Activated naive CD8-positive, alpha-beta T cell (primary cell): ENCODE data around the gene CACNG6.

Source experiments
- H3K27ac Mint-ChIP-seq: one replicate; pipeline ENCODE4 v1.8.0; 2021; ENCODE audit warnings: mixed read lengths
- H3K27me3 Mint-ChIP-seq: one replicate; pipeline ENCODE4 v1.8.0; 2021; ENCODE audit warnings: mixed read lengths
- H3K36me3 Mint-ChIP-seq: one replicate; pipeline ENCODE4 v1.8.0; 2021; ENCODE audit warnings: mixed read lengths
- H3K4me1 Mint-ChIP-seq: one replicate; pipeline ENCODE4 v1.8.0; 2021; ENCODE audit warnings: low read depth, mixed read lengths
- H3K4me3 Mint-ChIP-seq: one replicate; pipeline ENCODE4 v1.8.0; 2021; ENCODE audit warnings: mild to moderate bottlenecking, mixed read lengths
- H3K9me3 Mint-ChIP-seq: one replicate; pipeline ENCODE4 v1.8.0; 2021; ENCODE audit warnings: low read depth, mixed read lengths

CACNG6 gene

DNA sequence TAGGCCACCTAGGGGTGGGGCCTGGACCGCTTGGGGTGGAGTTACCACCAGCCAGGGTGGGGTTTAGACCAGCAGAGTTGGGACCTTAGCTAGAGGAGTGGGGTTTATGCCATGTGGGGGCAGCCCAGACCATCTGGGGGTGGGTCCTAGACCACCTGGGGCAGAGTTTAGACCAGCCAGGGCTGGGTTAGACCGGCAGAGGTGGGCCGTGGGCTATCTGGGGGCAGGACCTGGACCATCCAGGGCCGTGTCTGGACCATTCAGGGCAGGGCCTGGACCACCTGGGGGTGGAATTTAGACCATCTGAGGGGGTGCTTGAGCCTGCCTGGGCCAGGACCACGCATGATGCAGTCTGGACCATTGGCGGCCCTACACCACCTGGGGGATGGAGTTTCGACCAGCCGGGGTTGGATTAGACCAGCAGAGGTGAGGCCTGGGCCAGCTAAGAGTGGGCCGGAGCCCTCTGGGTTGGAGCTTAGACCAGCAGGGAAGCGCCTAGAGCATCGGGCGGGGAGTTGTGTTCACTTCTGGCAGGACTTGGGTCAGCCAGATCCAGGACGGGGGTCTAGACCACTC is 10.0 kb upstream of the CACNG6 start:
- peaks cover 23% of the 10 kb centered on the region for H3K27me3 Mint-ChIP-seq
- H3K4me1 Mint-ChIP-seq = peaks cover 26% of the 10 kb centered on the region
- H3K4me3 Mint-ChIP-seq = peak overlapping the region; percentile 76
- no peaks in the 10 kb centered on the region for H3K9me3 Mint-ChIP-seq
- no peak overlapping the region for H3K27ac Mint-ChIP-seq
- H3K36me3 Mint-ChIP-seq = peaks cover 2% of the 10 kb centered on the region

DNA sequence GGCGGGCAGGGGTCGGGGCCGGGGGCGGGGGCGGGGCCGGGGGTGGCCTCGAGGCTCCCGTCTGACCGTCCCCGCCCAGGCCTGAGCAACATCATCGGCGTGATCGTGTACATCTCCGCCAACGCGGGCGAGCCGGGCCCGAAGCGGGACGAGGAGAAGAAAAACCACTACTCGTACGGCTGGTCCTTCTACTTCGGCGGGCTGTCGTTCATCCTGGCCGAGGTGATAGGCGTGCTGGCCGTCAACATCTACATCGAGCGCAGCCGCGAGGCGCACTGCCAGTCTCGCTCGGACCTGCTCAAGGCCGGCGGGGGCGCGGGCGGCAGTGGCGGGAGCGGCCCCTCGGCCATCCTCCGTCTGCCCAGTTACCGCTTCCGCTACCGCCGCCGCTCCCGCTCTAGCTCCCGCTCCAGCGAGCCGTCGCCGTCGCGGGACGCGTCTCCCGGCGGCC is 9.4 kb upstream of the CACNG6 start:
- Mint-ChIP-seq H3K27me3 (peaks cover 22% of the 10 kb centered on the region), H3K9me3 (no peaks in the 10 kb centered on the region), H3K4me3 (no peak overlapping the region), H3K4me1 (peaks cover 26% of the 10 kb centered on the region), H3K36me3 (peaks cover 2% of the 10 kb centered on the region), H3K27ac (no peak overlapping the region)

DNA sequence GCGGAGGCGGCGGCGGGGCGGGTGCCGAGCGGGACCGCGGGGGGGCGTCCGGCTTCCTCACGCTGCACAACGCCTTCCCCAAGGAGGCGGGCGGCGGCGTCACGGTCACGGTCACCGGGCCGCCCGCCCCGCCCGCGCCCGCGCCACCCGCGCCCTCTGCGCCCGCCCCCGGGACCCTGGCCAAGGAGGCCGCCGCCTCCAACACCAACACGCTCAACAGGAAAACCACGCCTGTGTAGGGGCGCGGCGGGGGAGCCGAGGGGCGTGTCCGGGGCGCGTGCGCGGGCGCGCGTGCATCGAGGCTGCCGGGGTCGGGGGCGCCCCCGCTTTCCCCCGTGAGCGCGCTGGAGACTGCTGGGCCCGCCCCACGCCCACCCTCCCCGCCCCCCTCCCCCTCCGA is 8.8 kb upstream of the CACNG6 start:
- Mint-ChIP-seq H3K9me3 (no peaks in the 10 kb centered on the region), H3K4me3 (no peak overlapping the region)

DNA sequence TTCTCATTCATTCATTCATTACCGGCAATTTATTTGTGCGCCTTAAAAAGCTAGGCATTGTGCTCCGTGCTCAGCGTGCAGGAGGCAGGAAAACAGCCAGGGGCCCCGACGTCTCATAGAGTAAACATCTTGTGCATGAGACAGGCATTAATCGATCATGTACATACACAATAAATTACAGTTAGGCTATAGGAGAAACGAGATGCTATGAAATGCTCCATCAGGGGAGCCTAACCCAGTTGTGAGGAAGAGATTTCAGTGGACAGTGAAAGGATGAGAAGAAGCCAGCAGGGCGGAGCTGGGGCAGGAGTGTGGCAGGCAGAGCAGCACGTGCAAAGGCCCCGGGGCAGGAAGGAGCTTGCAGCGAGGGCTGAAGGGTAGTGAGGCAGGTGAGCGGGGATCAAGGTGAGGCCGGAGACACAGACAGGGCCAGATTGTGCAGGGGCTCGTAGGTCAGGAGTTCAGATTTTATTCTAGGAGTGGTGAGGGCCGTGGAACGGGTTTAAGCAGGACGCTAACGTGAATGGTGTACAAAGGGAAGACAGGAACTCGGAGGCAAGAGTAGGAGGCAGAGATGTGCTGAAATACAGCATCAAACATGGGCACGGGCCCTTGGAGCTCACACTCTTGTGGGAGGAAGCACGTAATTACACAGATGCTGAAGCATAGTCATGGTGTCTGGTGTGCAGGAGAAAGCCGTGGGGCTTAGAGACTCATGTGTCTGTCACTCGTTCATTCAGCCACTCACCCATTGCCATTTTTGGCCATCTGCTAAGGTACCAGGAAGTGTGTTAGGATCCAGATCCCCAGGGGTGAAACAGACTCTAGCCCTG is 7.8 kb upstream of the CACNG6 start:
- H3K27me3 Mint-ChIP-seq = peaks cover 15% of the 10 kb centered on the region
- peaks cover 2% of the 10 kb centered on the region for H3K36me3 Mint-ChIP-seq
- H3K27ac Mint-ChIP-seq = no peak overlapping the region
- no peaks in the 10 kb centered on the region for H3K9me3 Mint-ChIP-seq
- H3K4me3 Mint-ChIP-seq = no peak overlapping the region
- peaks cover 18% of the 10 kb centered on the region for H3K4me1 Mint-ChIP-seq

More for the DNA sequence above, 8.8 kb upstream of the CACNG6 start:
- H3K36me3 Mint-ChIP-seq = peaks cover 2% of the 10 kb centered on the region
- H3K27me3 Mint-ChIP-seq = peaks cover 19% of the 10 kb centered on the region
- H3K27ac Mint-ChIP-seq = no peak overlapping the region
- peaks cover 23% of the 10 kb centered on the region for H3K4me1 Mint-ChIP-seq

DNA sequence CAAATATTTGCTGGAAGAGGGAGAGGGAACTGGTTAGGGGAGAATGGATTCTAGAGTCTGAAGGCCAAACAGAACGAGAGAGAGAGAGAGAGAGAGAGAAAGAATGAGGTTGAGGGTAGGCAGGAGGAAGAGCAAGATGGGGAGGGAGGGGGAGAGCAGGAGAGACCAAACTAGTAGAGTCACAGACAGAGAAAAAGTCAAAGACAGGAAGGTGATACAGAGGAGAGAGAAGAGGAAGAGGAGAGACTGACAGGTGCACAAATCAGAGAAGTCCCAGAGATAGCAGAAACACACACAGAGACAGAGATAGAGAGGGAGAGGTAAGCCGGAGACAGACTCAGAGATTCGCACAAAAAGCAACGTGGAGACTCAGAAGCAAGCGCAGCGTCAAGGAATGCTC is 5.6 kb upstream of the CACNG6 start:
- peaks cover 5% of the 10 kb centered on the region for H3K4me1 Mint-ChIP-seq
- H3K4me3 Mint-ChIP-seq = no peak overlapping the region
- peaks cover 8% of the 10 kb centered on the region for H3K27me3 Mint-ChIP-seq
- H3K36me3 Mint-ChIP-seq = peaks cover 2% of the 10 kb centered on the region
- H3K9me3 Mint-ChIP-seq = no peaks in the 10 kb centered on the region
- H3K27ac Mint-ChIP-seq = no peak overlapping the region

DNA sequence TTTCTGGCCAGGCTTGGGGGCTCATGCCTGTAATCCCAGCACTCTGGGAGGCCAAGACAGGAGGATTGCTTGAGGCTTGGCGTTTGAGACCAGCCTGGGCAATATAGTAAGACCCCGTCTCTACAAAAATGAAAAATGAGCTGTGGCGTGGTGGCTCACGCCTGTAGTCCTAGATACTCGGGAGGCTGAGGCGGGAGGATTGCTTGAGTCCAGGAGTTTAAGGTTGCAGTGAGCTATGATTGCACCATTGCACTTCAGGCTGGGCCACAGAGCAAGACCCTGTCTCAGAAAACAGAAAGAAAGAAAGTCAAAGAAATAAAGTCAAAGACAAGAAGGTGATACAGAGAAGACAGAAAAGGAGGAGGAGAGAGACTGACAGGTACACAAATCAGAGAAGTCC is 2.5 kb upstream of the CACNG6 start:
- H3K4me1 Mint-ChIP-seq = peaks cover 5% of the 10 kb centered on the region
- H3K36me3 Mint-ChIP-seq = no peaks in the 10 kb centered on the region
- peaks cover 16% of the 10 kb centered on the region for H3K27me3 Mint-ChIP-seq
- H3K27ac Mint-ChIP-seq = no peak overlapping the region
- H3K4me3 Mint-ChIP-seq = no peak overlapping the region
- no peaks in the 10 kb centered on the region for H3K9me3 Mint-ChIP-seq

DNA sequence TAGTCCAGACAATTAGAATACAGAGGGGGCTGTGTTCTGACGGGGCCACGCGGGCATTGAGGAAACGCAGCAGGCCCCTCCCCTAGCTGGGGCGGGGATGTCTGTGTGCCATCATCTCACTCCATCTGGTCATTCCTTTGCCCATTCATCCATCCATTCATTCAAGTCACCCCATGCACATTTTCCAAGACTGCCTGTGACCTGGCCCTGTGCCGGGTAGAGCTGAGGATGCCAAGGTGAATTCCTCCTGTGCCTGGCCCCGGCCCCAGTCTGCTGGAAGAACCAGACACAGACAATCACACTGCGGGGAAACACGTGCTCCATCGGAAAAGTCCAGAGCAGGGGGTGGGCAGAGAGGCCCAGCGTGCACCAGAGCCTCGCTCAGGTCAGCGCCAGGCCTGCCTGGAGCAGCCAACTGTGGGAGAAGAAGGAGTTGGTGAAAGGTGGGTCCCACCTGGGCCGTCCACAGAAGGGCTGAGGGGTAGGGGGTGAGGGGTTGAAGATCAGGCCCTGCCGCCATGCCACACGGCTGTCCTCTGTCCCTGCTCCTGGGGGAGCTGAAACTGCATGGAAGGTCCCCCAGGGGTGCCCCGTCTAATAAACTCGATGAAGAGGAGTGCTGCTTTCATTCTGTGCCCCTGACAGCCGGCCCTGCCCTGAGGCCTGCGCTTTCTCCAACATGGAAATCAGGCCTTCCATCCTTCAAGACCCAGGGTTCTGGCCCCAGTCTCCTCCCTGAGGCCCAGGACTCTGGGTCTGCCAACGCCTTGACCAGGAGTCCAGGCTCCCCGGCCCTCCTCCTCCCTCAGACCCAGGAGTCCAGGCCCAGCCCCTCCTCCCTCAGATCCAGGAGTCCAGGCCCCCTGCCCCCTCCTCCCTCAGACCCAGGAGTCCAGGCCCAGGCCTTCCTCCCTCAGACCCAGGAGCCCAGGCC is 1.6 kb upstream of the CACNG6 start:
- no peaks in the 10 kb centered on the region for H3K36me3 Mint-ChIP-seq
- peaks cover 25% of the 10 kb centered on the region for H3K27me3 Mint-ChIP-seq
- H3K9me3 Mint-ChIP-seq = no peaks in the 10 kb centered on the region
- peaks cover 5% of the 10 kb centered on the region for H3K4me1 Mint-ChIP-seq
- H3K4me3 Mint-ChIP-seq = no peak overlapping the region
- no peak overlapping the region for H3K27ac Mint-ChIP-seq

DNA sequence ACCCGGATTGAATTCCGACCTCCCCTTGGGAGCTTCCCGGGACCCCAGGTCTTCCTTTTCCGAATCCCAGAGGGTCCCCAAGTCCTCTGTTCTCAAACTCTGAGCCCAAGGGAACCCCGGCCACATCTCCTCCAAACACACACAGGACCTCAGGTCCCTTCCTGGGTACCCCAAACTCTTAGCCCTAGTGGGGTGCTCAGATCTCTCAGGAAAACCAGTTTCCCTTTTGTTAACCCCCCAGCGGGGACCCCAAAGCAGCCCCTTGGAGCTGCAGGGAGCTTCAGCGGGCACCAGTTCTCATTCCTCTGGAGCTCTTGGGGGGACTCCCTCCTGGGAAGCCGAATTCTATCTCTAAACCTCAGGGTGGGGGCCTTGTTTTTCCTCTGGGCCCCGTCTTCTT is 774 bp downstream of the CACNG6 start:
- H3K9me3 Mint-ChIP-seq = no peaks in the 10 kb centered on the region
- H3K27ac Mint-ChIP-seq = no peak overlapping the region
- H3K4me3 Mint-ChIP-seq = peak overlapping the region; percentile 42
- H3K4me1 Mint-ChIP-seq = peaks cover 5% of the 10 kb centered on the region
- H3K36me3 Mint-ChIP-seq = no peaks in the 10 kb centered on the region
- peaks cover 35% of the 10 kb centered on the region for H3K27me3 Mint-ChIP-seq

DNA sequence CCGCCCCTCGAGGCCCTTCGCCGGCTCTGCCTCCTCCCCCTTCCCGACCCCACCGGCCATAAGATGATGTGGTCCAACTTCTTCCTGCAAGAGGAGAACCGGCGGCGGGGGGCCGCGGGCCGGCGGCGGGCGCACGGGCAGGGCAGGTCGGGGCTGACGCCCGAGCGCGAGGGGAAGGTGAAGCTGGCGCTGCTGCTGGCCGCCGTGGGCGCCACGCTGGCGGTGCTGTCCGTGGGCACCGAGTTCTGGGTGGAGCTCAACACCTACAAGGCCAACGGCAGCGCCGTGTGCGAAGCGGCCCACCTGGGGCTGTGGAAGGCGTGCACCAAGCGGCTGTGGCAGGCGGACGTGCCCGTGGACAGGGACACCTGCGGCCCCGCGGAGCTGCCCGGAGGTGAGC is 1.4 kb downstream of the CACNG6 start:
- Mint-ChIP-seq H3K27me3 (peaks cover 35% of the 10 kb centered on the region), H3K9me3 (no peaks in the 10 kb centered on the region), H3K4me3 (no peak overlapping the region), H3K36me3 (no peaks in the 10 kb centered on the region), H3K27ac (no peak overlapping the region), H3K4me1 (peaks cover 5% of the 10 kb centered on the region)

DNA sequence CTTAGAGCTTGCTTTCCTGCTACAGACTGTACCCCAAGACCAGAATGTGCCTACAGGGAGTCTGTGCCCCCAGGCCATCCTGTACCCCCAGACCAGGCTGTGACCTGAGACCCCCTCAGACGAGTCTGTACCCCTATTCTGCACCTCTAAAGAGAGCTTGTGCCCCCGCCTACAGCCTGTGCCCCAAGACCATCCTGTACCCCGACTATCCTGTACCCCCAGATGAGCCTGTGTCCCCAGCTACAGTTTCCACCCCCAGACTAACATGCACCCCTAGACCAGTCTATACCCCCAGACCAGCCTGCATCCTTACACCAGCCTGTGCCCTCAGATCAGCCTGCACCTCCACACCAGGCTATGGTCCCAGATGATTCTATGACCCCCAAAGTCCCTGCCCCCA is 2.0 kb downstream of the CACNG6 start:
- no peak overlapping the region for H3K27ac Mint-ChIP-seq
- H3K36me3 Mint-ChIP-seq = no peaks in the 10 kb centered on the region
- no peaks in the 10 kb centered on the region for H3K9me3 Mint-ChIP-seq
- peaks cover 35% of the 10 kb centered on the region for H3K27me3 Mint-ChIP-seq
- H3K4me3 Mint-ChIP-seq = no peak overlapping the region
- peaks cover 5% of the 10 kb centered on the region for H3K4me1 Mint-ChIP-seq

DNA sequence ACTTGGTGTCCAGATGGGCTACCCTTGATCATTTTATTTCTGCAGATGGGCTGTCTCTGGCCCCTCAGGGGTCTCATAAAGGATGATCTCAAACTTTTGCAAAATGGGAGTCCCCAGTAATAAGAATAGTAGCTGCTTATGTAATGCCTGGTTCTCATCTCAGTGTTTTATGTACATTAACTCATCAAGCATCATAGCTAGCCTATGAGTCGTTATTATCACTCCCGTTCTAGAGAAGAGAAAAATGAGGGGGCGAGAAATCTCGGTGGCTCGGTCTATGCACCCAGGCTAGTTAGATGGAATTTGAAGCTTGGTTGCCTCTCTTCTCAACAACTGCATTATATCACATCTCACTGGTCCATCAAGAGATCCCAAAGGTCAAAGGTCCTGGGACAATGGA is 3.4 kb downstream of the CACNG6 start:
- H3K27me3 Mint-ChIP-seq = peaks cover 39% of the 10 kb centered on the region
- H3K27ac Mint-ChIP-seq = no peak overlapping the region
- no peaks in the 10 kb centered on the region for H3K9me3 Mint-ChIP-seq
- no peak overlapping the region for H3K4me3 Mint-ChIP-seq
- H3K4me1 Mint-ChIP-seq = peaks cover 5% of the 10 kb centered on the region
- H3K36me3 Mint-ChIP-seq = no peaks in the 10 kb centered on the region

DNA sequence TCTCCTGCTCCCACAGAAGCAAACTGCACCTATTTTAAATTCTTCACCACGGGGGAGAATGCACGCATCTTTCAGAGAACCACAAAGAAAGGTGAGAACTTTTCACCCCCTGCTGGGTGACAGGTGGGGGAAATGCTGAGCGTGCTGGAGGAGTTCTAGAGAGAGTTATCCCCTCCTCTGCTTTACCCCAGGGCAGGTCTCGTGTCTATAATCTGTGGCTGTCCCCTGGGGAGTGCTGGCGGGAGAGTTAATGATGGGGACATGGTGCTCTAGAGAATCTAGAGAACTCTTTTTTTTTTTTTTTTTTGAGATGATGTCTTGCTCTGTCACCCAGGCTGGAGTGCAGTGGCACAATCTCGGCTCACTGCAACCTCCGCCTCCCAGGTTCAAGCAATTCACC is 6.8 kb downstream of the CACNG6 start:
- H3K27ac Mint-ChIP-seq = no peak overlapping the region
- H3K4me1 Mint-ChIP-seq = no peaks in the 10 kb centered on the region
- no peaks in the 10 kb centered on the region for H3K9me3 Mint-ChIP-seq
- peaks cover 37% of the 10 kb centered on the region for H3K27me3 Mint-ChIP-seq
- H3K36me3 Mint-ChIP-seq = no peaks in the 10 kb centered on the region
- no peak overlapping the region for H3K4me3 Mint-ChIP-seq

DNA sequence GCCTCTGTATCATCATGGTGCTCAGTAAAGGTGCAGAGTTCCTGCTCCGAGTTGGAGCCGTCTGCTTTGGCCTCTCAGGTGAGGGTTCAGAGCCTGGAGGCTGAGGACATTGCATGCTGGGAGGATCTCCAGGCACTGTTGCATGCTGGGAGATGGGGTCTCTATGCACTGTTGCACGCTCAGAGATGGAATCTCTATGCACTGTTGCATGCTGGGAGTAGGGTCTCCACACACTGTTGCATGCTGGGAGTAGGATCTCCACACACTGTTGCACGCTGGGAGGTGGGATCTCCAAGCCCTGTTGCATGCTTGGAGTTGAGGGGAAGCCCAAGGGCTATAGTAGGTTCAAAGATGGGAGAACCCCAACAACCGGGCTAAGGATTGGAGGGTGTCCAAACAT is 8.3 kb downstream of the CACNG6 start:
- no peak overlapping the region for H3K27ac Mint-ChIP-seq
- H3K4me1 Mint-ChIP-seq = no peaks in the 10 kb centered on the region
- no peak overlapping the region for H3K4me3 Mint-ChIP-seq
- H3K27me3 Mint-ChIP-seq = peaks cover 25% of the 10 kb centered on the region
- no peaks in the 10 kb centered on the region for H3K9me3 Mint-ChIP-seq
- no peaks in the 10 kb centered on the region for H3K36me3 Mint-ChIP-seq

DNA sequence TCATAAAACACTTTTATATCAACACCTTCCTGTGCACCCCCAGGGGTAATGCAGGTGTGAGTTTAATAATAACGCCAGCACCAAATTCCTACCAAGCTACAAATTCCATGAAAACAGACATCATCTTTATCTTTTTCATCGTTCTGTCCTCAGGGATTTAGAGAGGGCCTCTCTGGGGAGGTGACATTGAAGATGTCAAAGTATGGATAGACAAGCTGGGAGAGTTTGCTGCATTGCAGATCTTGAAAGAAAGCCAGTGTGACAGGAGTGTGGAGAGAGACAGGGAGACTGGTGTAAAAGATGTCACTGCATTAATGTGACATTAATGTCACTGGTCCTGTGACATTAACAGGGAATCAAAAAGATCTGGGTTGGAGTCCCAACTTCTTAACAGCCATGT is 10.1 kb downstream of the CACNG6 start:
- Mint-ChIP-seq H3K9me3 (no peaks in the 10 kb centered on the region), H3K36me3 (no peaks in the 10 kb centered on the region), H3K27ac (no peak overlapping the region), H3K4me3 (no peak overlapping the region), H3K4me1 (no peaks in the 10 kb centered on the region), H3K27me3 (peaks cover 14% of the 10 kb centered on the region)
